ENCODE results near the gene KRT71. TPM values are rescaled to one million over a fixed set of nuclear protein-coding genes. Genes with fewer than 3 reads are reported as not detected.
A peak's percentile ranks its signal among the peaks of the same experiment; 100 is the strongest.

Gene KRT71
- total RNA-seq, 1 experiment from 2014 or later: not detected

GRCh38 chr12:52519826-52520662, 32.9 kb downstream of the KRT71 start, which contains the start of gene KRT5:
KRT5 (minus strand) TSS chr12:52520394; CDS start chr12:52520296, 98 bp downstream.
- no peaks in the 10 kb centered on the region for H3K79me2 ChIP-seq (ENCODE audit: low read length)
- DNase-seq: no peak

GRCh38 chr12:52519387-52519703, 33.6 kb downstream of the KRT71 start:
- H3K4me2 ChIP-seq (ENCODE audit: low read length): no peak overlapping the region
- H3F3A ChIP-seq (ENCODE audit: low read length, unreplicated experiment): no peaks in the 10 kb centered on the region
- no peak overlapping the region for H3K9ac ChIP-seq (ENCODE audit: low read length)
- H3K27me3 ChIP-seq (ENCODE audit: low read length): no peaks in the 10 kb centered on the region
- DNase-seq: no peak
- H3K9me3 ChIP-seq (ENCODE audit: low read length): no peaks in the 10 kb centered on the region
- ChIA-PET POLR2A (ENCODE audit: unreplicated experiment) (no interaction called here), CTCF (no interaction called here)
- intact Hi-C loops (cut with micrococcal nuclease): no loop called here
- BruUV-seq (replicated peaks): no TSS peak
- H3K27ac ChIP-seq (ENCODE audit: low read length): no peak overlapping the region
- peaks cover 27% of the 10 kb centered on the region for H3K4me1 ChIP-seq (ENCODE audit: insufficient read depth, low read length)
- H3K36me3 ChIP-seq (ENCODE audit: low read depth, low read length): no peaks in the 10 kb centered on the region
- TF ChIP-seq CTCF (conservative IDR thresholded peaks at IDR 0.05; ENCODE audit: low read depth, low read length): no peak
- no peak for TF ChIP-seq EZH2 (IDR thresholded peaks at IDR 0.05; ENCODE audit: low read length, unreplicated experiment)
- no peak for TF ChIP-seq EZH2phosphoT487 (IDR thresholded peaks at IDR 0.05; ENCODE audit: borderline replicate concordance, low read length)
- H3K4me3 ChIP-seq (ENCODE audit: low read length): no peak overlapping the region
- ATAC-seq: no peak
- no peaks in the 10 kb centered on the region for H3K79me2 ChIP-seq (ENCODE audit: low read length)
- H3K9me2 ChIP-seq (replicated peaks; ENCODE audit: low read length): no peaks in the 10 kb centered on the region
- H2AFZ ChIP-seq (ENCODE audit: low read length): no peak overlapping the region
- H4K20me1 ChIP-seq (ENCODE audit: low read length): no peaks in the 10 kb centered on the region

More at GRCh38 chr12:52519826-52520662, 32.9 kb downstream of the KRT71 start, which contains the start of gene KRT5:
- Histone ChIP-seq H3K36me3 (ENCODE audit: low read depth, low read length) (no peaks in the 10 kb centered on the region), H2AFZ (ENCODE audit: low read length) (no peak within 1 kb of the TSS), H3K4me3 (ENCODE audit: low read length) (no peak within 1 kb of the TSS), H3K9me2 (replicated peaks; ENCODE audit: low read length) (no peaks in the 10 kb centered on the region), H4K20me1 (ENCODE audit: low read length) (no peaks in the 10 kb centered on the region), H3K9ac (ENCODE audit: low read length) (no peak within 1 kb of the TSS), H3K9me3 (ENCODE audit: low read length) (no peaks in the 10 kb centered on the region), H3K27me3 (ENCODE audit: low read length) (no peaks in the 10 kb centered on the region), H3K4me2 (ENCODE audit: low read length) (peak within 1 kb of the TSS; percentile 42; the same call in 1 of the 2 replicates), H3K4me1 (ENCODE audit: insufficient read depth, low read length) (peaks cover 27% of the 10 kb centered on the region), H3K27ac (ENCODE audit: low read length) (no peak within 1 kb of the TSS), H3F3A (ENCODE audit: low read length, unreplicated experiment) (no peaks in the 10 kb centered on the region)
- no TSS peak for BruUV-seq (replicated peaks)
- TF ChIP-seq EZH2phosphoT487 (IDR thresholded peaks at IDR 0.05; ENCODE audit: borderline replicate concordance, low read length): no peak
- no peak for TF ChIP-seq CTCF (conservative IDR thresholded peaks at IDR 0.05; ENCODE audit: low read depth, low read length)
- no peak for TF ChIP-seq EZH2 (IDR thresholded peaks at IDR 0.05; ENCODE audit: low read length, unreplicated experiment)
- no peak for ATAC-seq
- CTCF ChIA-PET: no interaction called here
- POLR2A ChIA-PET (ENCODE audit: unreplicated experiment): no interaction called here
- intact Hi-C loops (cut with micrococcal nuclease): no loop called here
